ENCODE results near the gene RPS6KA2.

DNA sequence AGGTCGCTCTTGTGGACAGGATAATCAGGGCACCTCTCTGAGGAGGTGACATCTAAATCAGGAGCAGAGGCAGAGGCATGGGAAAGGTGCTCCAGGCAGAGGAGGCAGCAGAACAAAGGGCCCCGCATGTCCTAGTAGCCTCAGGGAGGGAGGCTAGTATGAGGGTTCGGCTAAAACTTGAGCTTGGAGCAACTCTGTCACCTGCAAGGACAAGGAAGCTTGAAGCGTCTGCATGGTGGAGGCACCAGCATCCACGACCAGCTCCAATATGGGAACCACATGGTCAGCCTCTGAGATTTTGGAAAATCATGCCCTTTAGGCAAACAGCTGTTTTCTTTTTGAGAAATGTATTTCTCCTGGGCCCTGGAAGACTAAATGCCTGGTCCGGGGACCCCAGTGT is 231.3 kb downstream of the RPS6KA2 start:
- no peak for TF ChIP-seq POLR2A (IDR thresholded peaks at IDR 0.05)
- TF ChIP-seq, protein P1, sequence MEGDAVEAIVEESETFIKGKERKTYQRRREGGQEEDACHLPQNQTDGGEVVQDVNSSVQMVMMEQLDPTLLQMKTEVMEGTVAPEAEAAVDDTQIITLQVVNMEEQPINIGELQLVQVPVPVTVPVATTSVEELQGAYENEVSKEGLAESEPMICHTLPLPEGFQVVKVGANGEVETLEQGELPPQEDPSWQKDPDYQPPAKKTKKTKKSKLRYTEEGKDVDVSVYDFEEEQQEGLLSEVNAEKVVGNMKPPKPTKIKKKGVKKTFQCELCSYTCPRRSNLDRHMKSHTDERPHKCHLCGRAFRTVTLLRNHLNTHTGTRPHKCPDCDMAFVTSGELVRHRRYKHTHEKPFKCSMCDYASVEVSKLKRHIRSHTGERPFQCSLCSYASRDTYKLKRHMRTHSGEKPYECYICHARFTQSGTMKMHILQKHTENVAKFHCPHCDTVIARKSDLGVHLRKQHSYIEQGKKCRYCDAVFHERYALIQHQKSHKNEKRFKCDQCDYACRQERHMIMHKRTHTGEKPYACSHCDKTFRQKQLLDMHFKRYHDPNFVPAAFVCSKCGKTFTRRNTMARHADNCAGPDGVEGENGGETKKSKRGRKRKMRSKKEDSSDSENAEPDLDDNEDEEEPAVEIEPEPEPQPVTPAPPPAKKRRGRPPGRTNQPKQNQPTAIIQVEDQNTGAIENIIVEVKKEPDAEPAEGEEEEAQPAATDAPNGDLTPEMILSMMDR (IDR thresholded peaks at IDR 0.05): no peak
